ENCODE data around the gene PTPRN2. TPM values are rescaled to one million over a fixed set of nuclear protein-coding genes. Genes with fewer than 3 reads are reported as not detected.

PTPRN2 gene
- total and polyA plus RNA-seq, 2 of the 13 experiments (the other 11 are each of a cell fraction or from before 2014, with no cell fraction given): 2.5 to 24.2 TPM

- no peak overlapping the region for H3K27ac ChIP-seq (ENCODE audit: extremely low read length, insufficient read depth, low read length)
- no peaks in the 10 kb centered on the region for H3K36me3 ChIP-seq (replicated peaks in 1 of 2; ENCODE audit: control insufficient read depth in 1 of 2, insufficient read depth in 2 of 2, low read length in 2 of 2)
- FAIRE-seq (no peak), ATAC-seq (no peak), DNase-seq (ENCODE audit: low spot score) (no peak)
- CTCF ChIA-PET (ENCODE audit: low intra/inter-chr PET ratio, low total read pairs): no interaction called here
- no peak overlapping the region for H3K4me3 ChIP-seq (replicated peaks in 1 of 3; ENCODE audit: insufficient read depth in 1 of 3, low read depth in 2 of 3, low read length in 3 of 3)
- no peaks in the 10 kb centered on the region for H3K79me2 ChIP-seq (ENCODE audit: insufficient read depth, low read length)
- TF ChIP-seq, protein P1, sequence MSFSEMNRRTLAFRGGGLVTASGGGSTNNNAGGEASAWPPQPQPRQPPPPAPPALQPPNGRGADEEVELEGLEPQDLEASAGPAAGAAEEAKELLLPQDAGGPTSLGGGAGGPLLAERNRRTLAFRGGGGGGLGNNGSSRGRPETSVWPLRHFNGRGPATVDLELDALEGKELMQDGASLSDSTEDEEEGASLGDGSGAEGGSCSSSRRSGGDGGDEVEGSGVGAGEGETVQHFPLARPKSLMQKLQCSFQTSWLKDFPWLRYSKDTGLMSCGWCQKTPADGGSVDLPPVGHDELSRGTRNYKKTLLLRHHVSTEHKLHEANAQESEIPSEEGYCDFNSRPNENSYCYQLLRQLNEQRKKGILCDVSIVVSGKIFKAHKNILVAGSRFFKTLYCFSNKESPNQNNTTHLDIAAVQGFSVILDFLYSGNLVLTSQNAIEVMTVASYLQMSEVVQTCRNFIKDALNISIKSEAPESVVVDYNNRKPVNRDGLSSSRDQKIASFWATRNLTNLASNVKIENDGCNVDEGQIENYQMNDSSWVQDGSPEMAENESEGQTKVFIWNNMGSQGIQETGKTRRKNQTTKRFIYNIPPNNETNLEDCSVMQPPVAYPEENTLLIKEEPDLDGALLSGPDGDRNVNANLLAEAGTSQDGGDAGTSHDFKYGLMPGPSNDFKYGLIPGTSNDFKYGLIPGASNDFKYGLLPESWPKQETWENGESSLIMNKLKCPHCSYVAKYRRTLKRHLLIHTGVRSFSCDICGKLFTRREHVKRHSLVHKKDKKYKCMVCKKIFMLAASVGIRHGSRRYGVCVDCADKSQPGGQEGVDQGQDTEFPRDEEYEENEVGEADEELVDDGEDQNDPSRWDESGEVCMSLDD (CRISPR knock-in tag; IDR thresholded peaks at IDR 0.05; ENCODE audit: borderline replicate concordance): no peak
- TF ChIP-seq DMAP1 (CRISPR knock-in tag; IDR thresholded peaks at IDR 0.05) (no peak), ATRX (CRISPR knock-in tag; IDR thresholded peaks at IDR 0.05; ENCODE audit: borderline replicate concordance) (no peak)
- H2AFZ ChIP-seq (ENCODE audit: low read length): no peak overlapping the region
- no peaks in the 10 kb centered on the region for H3K4me1 ChIP-seq (ENCODE audit: insufficient read depth, low read length)
- no peak overlapping the region for H3K9ac ChIP-seq (ENCODE audit: insufficient read depth, low read depth, low read length)
- 86% methylated on average over 8 of the region's 10 CpGs for WGBS (ENCODE audit: low lambda C conversion rate)
- H3K4me2 ChIP-seq (ENCODE audit: low read depth, low read length): no peak overlapping the region
- intact Hi-C loops (cut with micrococcal nuclease; ENCODE audit: unreplicated experiment) (no loop called here), in situ Hi-C loops (cut with HindIII; ENCODE audit: extremely low pct_ligation_motif_present, low pct_unique_long_range_greater_than_20kb) (no loop called here)
- H4K20me1 ChIP-seq (ENCODE audit: insufficient read depth, low read length): peaks cover 24% of the 10 kb centered on the region; the same call in 1 of the 2 replicates
- H3K27me3 ChIP-seq (ENCODE audit: control insufficient read depth in 1 of 2, insufficient read depth in 2 of 2, low read length in 2 of 2): no peaks in the 10 kb centered on the region
- BruUV-seq (replicated peaks): no TSS peak
- peaks cover 19% of the 10 kb centered on the region for H3K9me3 ChIP-seq (ENCODE audit: low read length)
- POLR2A ChIA-PET: no interaction called here
These were observed 243.6 kb downstream of the PTPRN2 start for GRCh38 chr7:158343936-158344455.

- H4K20me1 ChIP-seq (ENCODE audit: insufficient read depth, low read length): peaks cover 24% of the 10 kb centered on the region; the same call in 1 of the 2 replicates
- H3K36me3 ChIP-seq (replicated peaks in 1 of 2; ENCODE audit: control insufficient read depth in 1 of 2, insufficient read depth in 2 of 2, low read length in 2 of 2): no peaks in the 10 kb centered on the region
- no peak overlapping the region for H3K4me3 ChIP-seq (replicated peaks in 1 of 3; ENCODE audit: insufficient read depth in 1 of 3, low read depth in 2 of 3, low read length in 3 of 3)
- BruUV-seq (replicated peaks): no TSS peak
- in situ Hi-C loops (cut with HindIII; ENCODE audit: extremely low pct_ligation_motif_present, low pct_unique_long_range_greater_than_20kb): no loop called here
- H2AFZ ChIP-seq (ENCODE audit: low read length): no peak overlapping the region
- ATAC-seq (no peak), FAIRE-seq (no peak), DNase-seq (ENCODE audit: low spot score) (no peak)
- no peak overlapping the region for H3K4me2 ChIP-seq (ENCODE audit: low read depth, low read length)
- WGBS (ENCODE audit: low lambda C conversion rate): 100% methylated on average over 2 of the region's 20 CpGs
- no peak overlapping the region for H3K9ac ChIP-seq (ENCODE audit: insufficient read depth, low read depth, low read length)
- TF ChIP-seq, protein P2, sequence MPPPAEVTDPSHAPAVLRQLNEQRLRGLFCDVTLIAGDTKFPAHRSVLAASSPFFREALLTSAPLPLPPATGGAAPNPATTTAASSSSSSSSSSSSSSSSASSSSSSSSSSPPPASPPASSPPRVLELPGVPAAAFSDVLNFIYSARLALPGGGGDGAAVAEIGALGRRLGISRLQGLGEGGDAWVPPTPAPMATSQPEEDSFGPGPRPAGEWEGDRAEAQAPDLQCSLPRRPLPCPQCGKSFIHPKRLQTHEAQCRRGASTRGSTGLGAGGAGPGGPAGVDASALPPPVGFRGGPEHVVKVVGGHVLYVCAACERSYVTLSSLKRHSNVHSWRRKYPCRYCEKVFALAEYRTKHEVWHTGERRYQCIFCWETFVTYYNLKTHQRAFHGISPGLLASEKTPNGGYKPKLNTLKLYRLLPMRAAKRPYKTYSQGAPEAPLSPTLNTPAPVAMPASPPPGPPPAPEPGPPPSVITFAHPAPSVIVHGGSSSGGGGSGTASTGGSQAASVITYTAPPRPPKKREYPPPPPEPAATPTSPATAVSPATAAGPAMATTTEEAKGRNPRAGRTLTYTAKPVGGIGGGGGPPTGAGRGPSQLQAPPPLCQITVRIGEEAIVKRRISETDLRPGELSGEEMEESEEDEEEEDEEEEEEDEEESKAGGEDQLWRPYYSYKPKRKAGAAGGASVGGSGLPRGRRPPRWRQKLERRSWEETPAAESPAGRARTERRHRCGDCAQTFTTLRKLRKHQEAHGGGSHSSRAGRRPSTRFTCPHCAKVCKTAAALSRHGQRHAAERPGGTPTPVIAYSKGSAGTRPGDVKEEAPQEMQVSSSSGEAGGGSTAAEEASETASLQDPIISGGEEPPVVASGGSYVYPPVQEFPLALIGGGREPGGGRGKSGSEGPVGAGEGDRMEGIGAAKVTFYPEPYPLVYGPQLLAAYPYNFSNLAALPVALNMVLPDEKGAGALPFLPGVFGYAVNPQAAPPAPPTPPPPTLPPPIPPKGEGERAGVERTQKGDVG (CRISPR knock-in tag; IDR thresholded peaks at IDR 0.05; ENCODE audit: borderline replicate concordance): no peak
- TF ChIP-seq ZNF207 (IDR thresholded peaks at IDR 0.05; ENCODE audit: borderline replicate concordance) (no peak), TCF7 (IDR thresholded peaks at IDR 0.05; ENCODE audit: low read depth) (no peak), MNT (IDR thresholded peaks at IDR 0.05) (no peak), JARID2 (CRISPR knock-in tag; IDR thresholded peaks at IDR 0.05; ENCODE audit: insufficient replicate concordance) (no peak)
- TF ChIP-seq, protein P3, sequence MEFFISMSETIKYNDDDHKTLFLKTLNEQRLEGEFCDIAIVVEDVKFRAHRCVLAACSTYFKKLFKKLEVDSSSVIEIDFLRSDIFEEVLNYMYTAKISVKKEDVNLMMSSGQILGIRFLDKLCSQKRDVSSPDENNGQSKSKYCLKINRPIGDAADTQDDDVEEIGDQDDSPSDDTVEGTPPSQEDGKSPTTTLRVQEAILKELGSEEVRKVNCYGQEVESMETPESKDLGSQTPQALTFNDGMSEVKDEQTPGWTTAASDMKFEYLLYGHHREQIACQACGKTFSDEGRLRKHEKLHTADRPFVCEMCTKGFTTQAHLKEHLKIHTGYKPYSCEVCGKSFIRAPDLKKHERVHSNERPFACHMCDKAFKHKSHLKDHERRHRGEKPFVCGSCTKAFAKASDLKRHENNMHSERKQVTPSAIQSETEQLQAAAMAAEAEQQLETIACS (CRISPR knock-in tag; IDR thresholded peaks at IDR 0.05): no peak
- H3K27me3 ChIP-seq (ENCODE audit: control insufficient read depth in 1 of 2, insufficient read depth in 2 of 2, low read length in 2 of 2): no peaks in the 10 kb centered on the region
- H3K79me2 ChIP-seq (ENCODE audit: insufficient read depth, low read length): no peaks in the 10 kb centered on the region
- no peak overlapping the region for H3K27ac ChIP-seq (ENCODE audit: extremely low read length, insufficient read depth, low read length)
- CTCF ChIA-PET (ENCODE audit: low intra/inter-chr PET ratio, low total read pairs): no interaction called here
- intact Hi-C loops (cut with micrococcal nuclease; ENCODE audit: unreplicated experiment): no loop called here
- H3K4me1 ChIP-seq (ENCODE audit: insufficient read depth, low read length): no peaks in the 10 kb centered on the region
- POLR2A ChIA-PET: no interaction called here
- H3K9me3 ChIP-seq (ENCODE audit: low read length): peaks cover 19% of the 10 kb centered on the region
These were observed 244.1 kb downstream of the PTPRN2 start for GRCh38 chr7:158343526-158343925.
